Stimulated activated CD8-positive, alpha-beta memory T cell treated with anti-CD3 and anti-CD28 coated beads, Interleukin-15, amount 100 ng/mL, for 24 hours (primary cell): ENCODE results near the gene LRRIQ1.

Source experiments
- DNase-seq: peaks from one replicate; pipeline ENCODE4 v3.0.0-alpha.2; 2020; ENCODE audit warnings: low read depth

Gene LRRIQ1

GRCh38 chr12:85283560-85283959 lies 247.4 kb downstream of the LRRIQ1 start:
- no peak for DNase-seq
